GM13976 (cell line): ENCODE measurements around the gene MAN2A1.

ENCODE experiments used
- DNase-seq: peaks from one replicate; pipeline ENCODE4 v3.0.0; 2012; ENCODE audit warnings: low spot score
- CTCF ChIP-seq: IDR thresholded peaks from 2 replicates; pipeline ENCODE4 v1.5.1; 2012; ENCODE audit warnings: borderline replicate concordance, mild to moderate bottlenecking; ENCODE audit not compliant: insufficient read depth; ENCODE audit errors: extremely low read depth, missing control alignments, control extremely low read depth
- in situ Hi-C: fragments of 300-500 bp; cut with MboI; formaldehyde crosslinking; loops from one replicate; pipeline ENCODE4 v1.12.0; 2022; ENCODE audit warnings: low sequenced_read_pairs, mixed read lengths, inconsistent platforms; ENCODE audit not compliant: unreplicated experiment

Gene MAN2A1

GRCh38 chr5:109852371-109853155 lies 162.8 kb downstream of the MAN2A1 start:
- DNase-seq = no peak
- in situ Hi-C loops = no loop called here
- TF ChIP-seq CTCF = no peak

GRCh38 chr5:109853377-109853776 lies 163.7 kb downstream of the MAN2A1 start:
- in situ Hi-C loops = no loop called here
- TF ChIP-seq CTCF = no peak
- DNase-seq = no peak

DNA sequence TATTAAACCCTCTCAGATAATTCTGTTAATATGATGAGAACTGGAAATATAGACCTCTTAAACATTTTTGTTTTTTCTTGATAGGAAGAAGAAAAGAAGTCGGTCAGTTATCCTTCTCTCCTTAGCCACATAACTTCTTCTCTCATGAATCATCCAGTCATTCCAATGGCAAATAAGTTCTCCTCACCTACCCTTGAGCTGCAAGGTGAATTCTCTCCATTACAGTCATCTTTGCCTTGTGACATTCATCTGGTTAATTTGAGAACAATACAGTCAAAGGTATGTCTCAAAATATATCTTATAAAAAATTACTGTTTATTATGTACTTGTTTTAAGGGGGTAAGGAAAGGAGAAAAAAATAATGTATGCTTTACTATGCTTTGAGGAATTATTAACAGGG lies 165.3 kb downstream of the MAN2A1 start:
- TF ChIP-seq CTCF = no peak
- no peak for DNase-seq
- in situ Hi-C loops = no loop called here

DNA sequence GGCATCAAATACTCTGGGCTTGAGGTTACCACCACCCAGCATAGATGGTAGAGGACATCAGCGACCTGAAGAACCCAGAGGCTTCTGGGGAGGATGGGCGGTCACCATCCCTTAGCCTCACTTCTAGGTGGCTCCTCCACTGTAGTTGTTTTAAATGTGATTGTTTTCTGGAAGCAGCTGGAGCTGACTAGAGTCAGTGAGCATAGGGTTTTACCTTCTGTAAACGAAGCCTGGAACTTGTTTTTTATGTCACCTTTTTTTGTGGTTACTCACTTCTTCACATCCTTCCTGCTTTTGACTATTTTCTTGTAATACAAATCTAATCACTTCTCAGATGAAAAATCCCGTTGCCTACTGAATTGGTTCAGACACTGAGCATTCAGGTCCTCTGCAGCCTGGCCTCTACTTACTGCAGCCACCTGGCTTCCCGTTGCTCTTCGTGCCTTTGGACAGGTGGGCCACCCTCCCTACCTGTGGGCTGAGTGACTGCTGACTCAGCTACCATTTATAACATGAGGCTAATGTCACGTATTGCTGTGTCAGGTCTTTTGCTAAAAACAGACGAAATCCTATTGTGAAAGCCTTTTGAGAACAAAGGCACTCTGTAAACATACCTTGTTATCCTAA lies 167.8 kb downstream of the MAN2A1 start:
- DNase-seq = no peak
- TF ChIP-seq CTCF = no peak
- in situ Hi-C loops = no loop called here

GRCh38 chr5:109859537-109859936 lies 169.8 kb downstream of the MAN2A1 start:
- in situ Hi-C loops = no loop called here
- TF ChIP-seq CTCF = no peak
- no peak for DNase-seq

DNA sequence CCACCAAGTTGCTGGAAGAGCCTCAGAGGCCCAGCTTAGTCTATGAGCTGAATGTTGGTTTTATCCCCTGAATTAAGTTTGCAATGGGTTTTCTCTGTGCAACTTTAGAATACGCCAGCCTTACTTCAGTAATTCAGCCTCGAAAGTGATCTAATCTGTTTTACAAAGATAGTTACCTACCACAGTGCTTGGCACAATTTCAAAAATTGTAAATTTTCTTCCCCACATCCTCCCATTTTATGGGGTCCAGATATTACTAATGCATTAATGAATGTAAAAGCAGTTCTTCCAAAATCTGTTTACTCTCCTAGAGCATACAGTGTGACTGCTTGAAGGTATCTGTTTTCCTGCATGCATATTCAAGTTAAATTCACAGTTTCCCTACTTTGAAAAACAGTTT lies 172.6 kb downstream of the MAN2A1 start:
- TF ChIP-seq CTCF = no peak

More for the DNA sequence above, 172.6 kb downstream of the MAN2A1 start:
- in situ Hi-C loops = no loop called here
- DNase-seq = no peak
